ENCODE measurements around the gene GSTT2B.
A peak's percentile ranks its signal among the peaks of the same experiment; 100 is the strongest.

The GSTT2B gene

DNA sequence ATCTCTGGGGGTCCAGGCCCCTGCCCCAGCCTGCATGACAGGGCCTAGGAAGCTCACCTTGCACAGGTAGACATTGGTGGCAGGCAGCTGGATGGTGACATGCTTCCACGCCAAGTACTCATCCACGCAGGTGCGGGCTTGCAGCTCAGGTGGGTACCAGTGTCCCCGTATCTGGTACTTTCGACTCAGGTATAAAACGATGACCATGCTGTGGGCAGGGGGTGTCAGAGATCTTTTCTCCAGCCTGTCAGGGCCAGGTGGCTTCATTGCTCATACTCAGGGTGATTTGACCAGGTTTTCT lies 45.9 kb upstream of the GSTT2B start:
- no peak for DNase-seq (ENCODE audit: low spot score)
- in situ Hi-C loops (cut with MboI; ENCODE audit: low sequenced_read_pairs, unreplicated experiment): no loop called here
- TF ChIP-seq, protein P1, sequence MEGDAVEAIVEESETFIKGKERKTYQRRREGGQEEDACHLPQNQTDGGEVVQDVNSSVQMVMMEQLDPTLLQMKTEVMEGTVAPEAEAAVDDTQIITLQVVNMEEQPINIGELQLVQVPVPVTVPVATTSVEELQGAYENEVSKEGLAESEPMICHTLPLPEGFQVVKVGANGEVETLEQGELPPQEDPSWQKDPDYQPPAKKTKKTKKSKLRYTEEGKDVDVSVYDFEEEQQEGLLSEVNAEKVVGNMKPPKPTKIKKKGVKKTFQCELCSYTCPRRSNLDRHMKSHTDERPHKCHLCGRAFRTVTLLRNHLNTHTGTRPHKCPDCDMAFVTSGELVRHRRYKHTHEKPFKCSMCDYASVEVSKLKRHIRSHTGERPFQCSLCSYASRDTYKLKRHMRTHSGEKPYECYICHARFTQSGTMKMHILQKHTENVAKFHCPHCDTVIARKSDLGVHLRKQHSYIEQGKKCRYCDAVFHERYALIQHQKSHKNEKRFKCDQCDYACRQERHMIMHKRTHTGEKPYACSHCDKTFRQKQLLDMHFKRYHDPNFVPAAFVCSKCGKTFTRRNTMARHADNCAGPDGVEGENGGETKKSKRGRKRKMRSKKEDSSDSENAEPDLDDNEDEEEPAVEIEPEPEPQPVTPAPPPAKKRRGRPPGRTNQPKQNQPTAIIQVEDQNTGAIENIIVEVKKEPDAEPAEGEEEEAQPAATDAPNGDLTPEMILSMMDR (IDR thresholded peaks at IDR 0.05; ENCODE audit: borderline replicate concordance, control extremely low read depth, extremely low read depth, insufficient read depth, missing control alignments): no peak

DNA sequence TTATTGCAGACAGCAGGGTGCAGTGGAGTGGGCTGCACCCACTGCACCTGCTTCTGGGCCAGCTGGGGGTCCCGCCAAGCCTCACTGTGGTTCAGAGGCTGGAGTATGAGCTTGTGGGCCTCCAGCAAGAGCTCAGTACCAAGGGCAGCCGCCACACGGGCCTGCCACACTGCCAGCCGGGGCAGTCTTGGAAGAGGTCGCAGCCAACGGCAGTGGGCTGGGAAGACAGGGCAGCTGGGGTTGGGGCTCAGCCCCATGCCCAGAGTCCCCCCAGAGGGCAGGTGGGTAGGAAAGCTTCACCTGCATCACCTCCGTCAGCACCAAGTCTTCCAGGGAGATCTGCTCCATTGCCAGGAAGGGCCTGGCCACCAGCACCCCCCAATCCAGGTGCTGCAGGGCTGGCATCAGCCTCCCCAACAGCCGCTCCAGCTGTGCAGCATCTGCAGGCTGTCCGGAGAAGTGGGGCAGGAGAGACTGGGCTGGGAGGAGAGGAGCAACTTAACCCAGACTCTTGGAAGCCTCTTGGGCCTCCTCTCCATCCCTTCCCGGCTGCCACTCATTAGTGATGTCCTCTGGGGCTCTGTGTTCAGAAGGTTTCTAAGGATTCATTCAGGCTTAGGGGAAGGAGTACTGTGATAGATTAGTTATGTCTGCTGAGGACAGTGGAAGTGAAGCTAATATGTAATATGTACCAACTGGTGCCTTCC lies 45.4 kb upstream of the GSTT2B start:
- in situ Hi-C loops (cut with MboI; ENCODE audit: low sequenced_read_pairs, unreplicated experiment): no loop called here

DNA sequence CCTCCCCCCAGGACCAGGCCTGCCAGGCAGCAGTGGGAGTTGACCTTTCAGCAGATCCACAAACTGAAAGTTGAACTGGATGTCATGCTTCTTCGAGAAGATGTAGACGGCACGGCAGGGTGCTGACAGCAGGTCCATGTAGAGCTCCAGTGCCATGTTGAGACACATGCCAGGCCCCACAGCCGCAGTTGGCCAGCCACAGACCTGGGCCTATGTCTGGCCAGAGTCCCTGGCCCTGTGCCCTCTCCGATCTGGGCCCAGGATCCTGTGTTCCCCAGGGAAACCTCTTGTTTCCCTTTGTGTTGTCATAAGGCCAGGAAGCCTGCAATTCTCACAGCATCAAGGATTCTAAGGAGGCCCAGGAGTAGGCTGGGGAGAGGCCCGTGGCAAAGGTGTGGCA lies 44.2 kb upstream of the GSTT2B start, which contains the start of gene GSTT4:
Gene GSTT4 (minus strand): TSS at position 253 of the 400 bp plus-strand sequence. CDS start 97 bp downstream, at position 156.
- in situ Hi-C loops (cut with MboI; ENCODE audit: low sequenced_read_pairs, unreplicated experiment): no loop called here
- peak; percentile 36 for DNase-seq (ENCODE audit: low spot score)
- TF ChIP-seq, protein P1 (IDR thresholded peaks at IDR 0.05; ENCODE audit: borderline replicate concordance, control extremely low read depth, extremely low read depth, insufficient read depth, missing control alignments): no peak

More for the DNA sequence above, 45.4 kb upstream of the GSTT2B start:
- TF ChIP-seq, protein P1 (IDR thresholded peaks at IDR 0.05; ENCODE audit: borderline replicate concordance, control extremely low read depth, extremely low read depth, insufficient read depth, missing control alignments): no peak
- DNase-seq (ENCODE audit: low spot score): no peak

DNA sequence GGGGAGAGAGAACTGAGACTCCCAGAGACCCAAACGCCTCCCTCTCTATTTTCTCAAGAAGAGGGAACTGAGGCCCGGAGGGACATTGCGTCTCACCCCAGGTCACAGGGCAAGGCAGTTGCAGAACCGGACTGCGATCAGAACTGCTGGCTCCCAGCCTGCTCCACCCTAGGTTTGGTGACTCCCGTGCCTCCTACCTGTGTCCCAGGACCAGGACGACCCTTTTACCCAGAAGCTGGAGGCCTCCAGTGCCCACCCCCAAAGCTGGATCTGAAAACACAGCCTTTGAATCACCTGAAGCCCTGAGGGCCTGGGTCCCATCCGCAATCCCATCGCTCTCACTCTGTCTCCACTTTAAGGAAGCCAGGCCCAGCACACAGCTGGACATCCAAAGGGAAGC lies 42.9 kb upstream of the GSTT2B start:
- in situ Hi-C loops (cut with MboI; ENCODE audit: low sequenced_read_pairs, unreplicated experiment): no loop called here
- TF ChIP-seq, protein P1 (IDR thresholded peaks at IDR 0.05; ENCODE audit: borderline replicate concordance, control extremely low read depth, extremely low read depth, insufficient read depth, missing control alignments): no peak
- peak; percentile 27 for DNase-seq (ENCODE audit: low spot score)

DNA sequence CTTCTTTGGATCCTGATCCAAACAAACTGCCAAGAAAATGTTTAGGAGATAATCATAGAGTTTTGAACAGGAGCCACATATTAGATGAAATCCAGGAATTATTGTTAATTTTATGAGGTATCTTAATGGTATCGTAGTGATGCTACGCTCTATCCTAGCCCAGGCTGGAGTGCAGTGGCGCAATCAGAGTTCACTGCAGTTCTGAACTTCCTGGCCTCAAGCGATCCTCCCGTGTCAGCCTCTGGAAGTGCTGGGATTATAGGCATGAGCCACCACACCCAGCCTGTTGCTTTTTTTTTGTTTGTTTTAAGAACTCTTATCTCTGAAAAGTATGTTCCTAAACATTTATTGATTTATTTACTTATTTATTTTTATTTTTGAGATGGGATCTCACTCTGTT lies 41.9 kb upstream of the GSTT2B start:
- no peak for DNase-seq (ENCODE audit: low spot score)
- in situ Hi-C loops (cut with MboI; ENCODE audit: low sequenced_read_pairs, unreplicated experiment): no loop called here
- TF ChIP-seq, protein P1 (IDR thresholded peaks at IDR 0.05; ENCODE audit: borderline replicate concordance, control extremely low read depth, extremely low read depth, insufficient read depth, missing control alignments): no peak

DNA sequence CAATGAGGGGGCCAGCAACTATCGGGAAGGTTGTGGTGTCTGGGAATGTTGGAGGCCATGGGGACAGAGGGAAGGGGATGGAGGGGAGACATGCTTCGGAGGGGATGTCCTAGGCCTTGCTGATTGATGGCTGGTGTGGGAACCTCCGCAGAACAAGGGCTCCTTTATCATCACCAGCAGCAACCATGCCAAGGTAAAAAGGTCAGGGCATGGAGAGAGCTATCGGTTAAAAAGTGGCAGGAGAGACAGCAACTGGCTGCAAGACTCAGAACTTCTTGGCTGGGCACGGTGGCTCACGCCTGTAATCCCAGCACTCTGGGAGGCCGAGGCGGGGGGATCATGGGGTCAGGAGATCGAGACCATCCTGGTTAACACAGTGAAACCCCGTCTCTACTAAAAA lies 41.3 kb upstream of the GSTT2B start:
- TF ChIP-seq, protein P1 (IDR thresholded peaks at IDR 0.05; ENCODE audit: borderline replicate concordance, control extremely low read depth, extremely low read depth, insufficient read depth, missing control alignments): no peak

More for the DNA sequence above, 41.3 kb upstream of the GSTT2B start:
- DNase-seq (ENCODE audit: low spot score): no peak
- in situ Hi-C loops (cut with MboI; ENCODE audit: low sequenced_read_pairs, unreplicated experiment): no loop called here
